ENCODE measurements around the gene SERINC2. TPM values are rescaled to one million over a fixed set of nuclear protein-coding genes. Genes with fewer than 3 reads are reported as not detected.
"Not testable (repeated sequence)": the region's sequence is repeated elsewhere in the genome, so short reads cannot be mapped to it uniquely, and the experiment has no call there.

The SERINC2 gene
- total RNA-seq, 1 experiment from 2014 or later, result 18.9 TPM

DNA sequence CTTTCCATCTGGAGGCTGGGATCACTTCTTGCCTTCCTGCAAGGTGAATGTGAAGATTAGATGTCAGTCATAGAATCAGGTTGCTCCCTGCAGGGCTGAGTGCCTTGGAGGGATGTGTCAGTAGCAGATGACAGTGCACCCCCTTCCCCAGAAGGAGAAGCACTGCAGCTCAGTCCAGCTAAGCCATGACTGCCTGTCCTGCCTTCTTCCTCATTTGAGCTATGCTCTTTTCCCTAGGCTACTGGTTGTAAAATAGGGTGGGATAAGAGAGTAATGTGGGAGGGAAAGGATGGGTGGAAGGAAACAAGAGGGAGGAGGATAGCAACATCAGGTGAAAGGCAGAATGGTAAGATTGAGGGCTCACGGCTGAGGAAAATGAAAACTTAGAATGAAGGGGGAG, 29.0 kb upstream of the SERINC2 start:
- DNase-seq (ENCODE audit: low spot score), result no peak

DNA sequence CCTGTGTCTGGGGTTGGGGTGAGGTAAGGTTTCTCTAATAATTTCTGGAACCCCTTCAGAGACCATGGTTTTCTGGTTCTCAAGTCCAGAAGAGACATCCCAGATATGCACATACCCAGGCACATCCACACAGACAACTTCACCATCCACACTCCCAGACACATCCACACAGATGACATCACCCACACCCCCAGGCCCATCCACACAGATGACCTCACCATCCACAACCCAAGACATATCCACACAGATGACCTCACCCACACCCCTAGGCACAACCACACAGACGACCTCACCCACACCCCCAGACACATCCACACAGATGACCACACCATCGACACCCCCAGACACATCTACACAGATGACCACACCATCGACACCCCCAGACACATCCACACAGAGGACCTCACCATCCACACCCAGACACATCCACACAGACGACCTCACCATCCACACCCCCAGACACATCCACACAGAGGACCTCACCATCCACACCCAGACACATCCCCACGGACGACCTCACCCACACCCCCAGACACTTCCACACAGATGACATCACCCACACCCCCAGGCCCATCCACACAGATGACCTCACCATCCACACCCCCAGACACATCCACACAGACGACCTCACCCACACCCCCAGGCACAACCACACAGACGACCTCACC, 26.3 kb upstream of the SERINC2 start:
- DNase-seq (ENCODE audit: low spot score), result not testable (repeated sequence)

DNA sequence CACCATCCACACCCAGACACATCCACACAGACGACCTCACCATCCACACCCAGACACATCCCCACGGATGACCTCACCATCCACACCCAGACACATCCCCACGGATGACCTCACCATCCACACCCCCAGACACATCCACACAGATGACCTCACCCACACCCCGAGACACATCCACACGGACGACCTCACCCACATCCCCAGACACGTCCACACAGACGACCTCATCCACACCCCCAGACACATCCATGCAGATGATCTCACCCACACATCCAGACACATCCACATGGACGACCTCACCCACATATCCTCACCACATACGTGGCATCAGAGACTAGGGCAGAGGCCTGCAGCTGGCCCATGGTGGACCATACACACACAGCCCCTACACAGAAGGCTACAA, 25.4 kb upstream of the SERINC2 start:
- DNase-seq (ENCODE audit: low spot score), result no peak

DNA sequence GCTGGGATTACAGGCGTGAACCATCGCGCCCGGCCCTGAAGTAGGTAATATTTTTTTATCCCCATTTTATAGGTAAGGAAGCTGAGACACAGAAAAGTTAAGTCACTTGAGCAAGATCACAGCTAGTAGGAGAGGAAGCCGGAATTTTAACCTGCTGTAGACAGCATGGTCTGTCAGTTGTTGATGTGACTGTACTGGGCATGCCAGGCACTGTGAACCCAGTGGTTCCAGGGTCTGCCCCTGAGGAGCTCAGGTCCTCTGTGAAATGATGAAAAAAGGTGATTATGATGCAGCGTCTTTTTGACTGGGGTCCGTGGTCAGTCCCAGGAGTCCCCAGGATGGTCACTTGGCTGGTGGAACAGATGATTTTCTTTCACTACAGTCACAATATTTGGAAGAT, 23.4 kb upstream of the SERINC2 start:
- no peak for DNase-seq (ENCODE audit: low spot score)

DNA sequence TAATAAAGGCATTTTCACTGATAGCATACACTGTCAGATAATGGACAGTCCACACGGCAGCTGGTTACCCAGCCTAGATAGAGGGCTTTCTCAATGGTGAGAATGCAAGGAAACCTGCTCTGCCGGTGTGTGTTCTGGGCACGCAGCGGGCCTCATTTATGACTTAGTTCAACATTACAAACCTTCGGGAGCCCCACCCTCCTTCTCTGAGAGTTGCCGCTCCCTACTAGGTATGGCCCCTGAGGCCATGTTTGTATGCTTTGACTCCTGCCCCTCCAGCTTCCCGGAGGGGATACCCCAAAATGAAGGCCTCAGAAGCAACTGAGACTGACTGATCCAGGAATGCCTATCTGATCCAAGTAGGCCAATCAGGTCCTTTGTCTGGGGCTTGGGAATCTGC, 22.9 kb upstream of the SERINC2 start:
- DNase-seq (ENCODE audit: low spot score), result no peak

DNA sequence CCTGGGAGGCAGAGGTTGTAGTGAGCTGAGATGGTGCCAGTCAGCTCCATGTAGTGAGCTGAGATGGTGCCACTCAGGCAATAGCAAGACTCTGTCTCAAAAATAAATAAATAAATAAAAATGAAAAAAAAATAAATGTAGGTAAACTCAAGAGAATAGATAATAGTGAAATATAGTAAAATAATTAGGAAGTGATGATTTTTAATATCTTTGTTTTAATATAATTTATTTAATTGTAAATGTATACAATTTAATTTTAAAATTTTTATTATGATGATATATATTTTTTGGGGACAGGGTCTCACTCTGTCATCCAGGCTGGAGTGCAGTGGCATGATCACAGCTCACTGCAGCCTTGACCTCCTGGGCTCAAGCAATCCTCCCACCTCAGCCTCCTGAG, 19.6 kb upstream of the SERINC2 start:
- DNase-seq (ENCODE audit: low spot score), result no peak

DNA sequence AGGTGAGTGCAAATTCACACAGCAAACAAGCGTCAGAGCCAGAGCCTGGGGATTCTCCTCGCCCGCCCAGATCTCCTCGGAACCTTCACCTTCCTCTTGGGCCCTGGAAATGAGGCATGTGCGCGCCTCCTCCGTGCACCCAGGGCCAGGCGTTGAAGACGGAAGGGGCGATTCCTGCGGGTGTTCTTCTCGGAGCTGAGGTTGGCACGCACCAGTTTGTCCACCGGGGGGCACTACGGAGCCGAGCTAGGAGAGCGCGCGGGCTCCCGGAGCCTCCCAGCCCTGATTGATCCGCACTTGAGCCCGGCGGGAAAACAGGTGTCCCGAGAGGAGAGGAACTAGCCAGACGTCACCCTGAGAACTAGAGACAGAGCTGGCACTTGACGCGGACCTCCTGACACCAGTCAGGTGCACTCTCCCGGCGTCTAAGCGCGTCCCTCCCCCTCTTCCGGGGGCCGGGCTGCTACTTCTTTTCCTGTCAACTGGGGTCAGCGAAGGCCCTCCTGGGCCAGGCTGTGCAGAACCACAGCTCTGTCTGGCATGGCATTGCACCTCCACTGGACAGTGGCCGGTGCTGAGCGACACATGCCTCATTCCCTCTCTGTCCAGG, 18.3 kb upstream of the SERINC2 start:
- DNase-seq (ENCODE audit: low spot score), result peak; percentile 75

DNA sequence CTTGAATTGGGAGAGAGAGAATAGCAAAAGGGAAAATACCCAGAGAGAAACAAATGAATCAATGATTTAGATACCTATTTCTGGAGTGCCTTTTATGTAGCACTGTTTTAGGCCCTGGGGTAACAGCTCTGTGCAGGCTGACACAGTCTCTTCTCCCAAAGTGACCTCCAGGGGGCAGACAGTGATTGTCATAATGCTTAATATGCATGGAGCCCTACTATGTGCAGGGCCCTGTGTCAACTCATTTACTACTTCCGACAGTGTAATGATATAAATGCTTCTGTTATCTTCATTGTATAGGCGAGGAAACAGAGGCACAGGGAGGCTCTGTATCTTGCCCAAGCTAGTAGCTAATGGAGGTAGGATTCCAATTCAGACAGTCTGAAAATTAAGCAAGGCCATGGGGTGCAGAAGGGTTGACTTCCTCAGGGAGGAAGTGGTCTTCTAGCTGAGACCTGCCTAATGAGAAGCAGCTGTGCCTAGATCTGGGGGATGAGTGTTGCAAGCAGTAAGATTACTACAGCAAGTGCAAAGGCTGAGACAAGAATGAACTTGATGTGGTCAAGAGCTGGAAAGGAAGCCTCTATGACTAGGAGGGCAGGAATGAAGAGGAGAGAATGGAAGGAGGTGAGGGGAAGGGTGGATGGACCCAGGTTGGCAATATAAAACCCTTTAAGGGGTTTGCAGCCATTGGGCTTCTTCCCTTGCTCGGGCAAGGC, 16.2 kb upstream of the SERINC2 start:
- DNase-seq (ENCODE audit: low spot score), result peak; percentile 75

DNA sequence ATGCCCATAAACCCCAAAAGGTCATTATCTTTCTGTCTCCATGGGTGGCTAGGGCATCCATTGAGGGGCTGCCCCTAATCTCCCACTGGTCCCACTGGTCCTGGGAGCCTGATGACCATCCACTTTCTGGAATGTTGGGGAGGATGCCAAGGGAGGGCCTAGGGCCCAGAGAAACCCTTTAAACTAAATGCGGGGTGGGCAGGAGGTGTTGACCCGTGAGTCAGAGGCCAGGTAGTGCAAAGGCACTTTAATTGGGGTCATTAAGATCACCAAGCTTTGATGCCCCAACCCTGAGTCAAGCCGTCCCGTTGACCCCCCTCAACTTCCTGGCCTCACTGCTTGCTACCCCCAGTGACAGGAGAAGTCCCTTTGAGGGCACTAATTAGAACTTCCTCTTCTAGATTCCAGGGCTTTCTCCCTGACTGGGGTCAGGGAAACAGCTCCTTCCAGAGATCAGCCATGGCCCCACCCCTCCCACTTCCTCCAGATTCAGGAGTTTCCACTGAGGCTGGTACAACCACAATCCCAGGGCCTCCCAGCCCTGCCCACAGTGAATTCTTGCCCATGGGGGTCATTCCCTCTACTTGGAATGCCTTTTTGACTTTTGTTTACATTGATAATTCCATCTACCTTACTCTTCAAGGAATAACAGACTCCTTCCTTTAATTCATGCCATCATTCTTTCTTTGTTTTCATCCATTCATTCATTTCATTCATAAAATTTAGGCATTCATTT, 15.5 kb upstream of the SERINC2 start:
- DNase-seq (ENCODE audit: low spot score), result peak; percentile 71

DNA sequence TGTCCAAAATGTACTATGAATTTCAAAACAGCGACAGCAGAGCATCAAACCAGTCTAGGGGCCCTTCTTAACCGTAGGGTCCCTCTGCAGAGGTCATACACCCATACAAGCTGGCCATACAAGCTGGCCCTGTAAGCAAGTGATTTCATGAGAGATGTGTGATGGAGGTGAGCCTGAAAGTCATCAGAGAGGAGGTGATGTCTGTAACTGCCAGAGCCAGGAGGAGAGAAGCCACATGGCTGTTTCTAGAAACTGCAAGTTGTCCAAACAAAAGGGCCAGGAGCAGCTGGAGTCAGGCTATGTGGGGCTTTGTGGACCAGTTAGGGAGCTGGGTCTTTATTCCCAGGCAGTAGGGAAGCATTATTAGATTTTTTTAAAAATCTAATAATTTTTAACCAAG, 14.8 kb upstream of the SERINC2 start:
- DNase-seq (ENCODE audit: low spot score), result no peak

DNA sequence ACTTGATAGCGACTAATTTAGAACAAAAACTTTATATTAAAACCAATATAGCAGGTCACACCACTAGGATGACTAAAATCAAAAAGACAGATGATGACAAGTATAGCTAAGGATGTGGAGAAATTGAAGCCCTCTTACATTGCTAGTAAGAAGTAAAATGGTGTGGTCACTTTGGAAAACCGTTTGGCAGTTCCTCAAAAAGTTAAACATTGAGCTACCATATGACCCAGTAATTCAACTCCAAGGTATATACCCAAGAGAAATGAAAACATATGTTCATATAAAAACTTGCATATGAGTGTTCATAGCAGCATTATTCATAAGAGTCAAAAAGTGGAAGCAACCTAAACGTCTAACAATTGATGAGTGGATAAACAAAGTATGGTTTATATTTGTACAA, 13.0 kb upstream of the SERINC2 start:
- no peak for DNase-seq (ENCODE audit: low spot score)

DNA sequence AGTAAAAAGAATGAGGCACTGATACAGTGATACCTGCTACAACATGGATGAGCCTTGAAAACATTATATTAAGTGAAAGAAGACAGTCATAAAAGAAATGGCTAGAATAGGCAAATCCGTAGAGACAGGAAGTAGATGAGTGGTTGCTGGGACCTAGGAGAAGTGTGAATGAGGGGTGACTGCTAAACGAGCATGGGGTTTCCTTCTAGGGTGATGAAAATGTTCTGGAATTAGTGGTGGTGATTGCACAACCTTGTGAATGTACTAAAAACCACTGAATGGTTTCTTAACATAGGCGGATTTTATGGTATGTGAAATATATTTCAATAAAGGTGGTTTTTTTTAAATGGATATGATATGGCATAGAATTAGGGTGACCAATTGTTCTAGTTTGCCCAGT, 12.6 kb upstream of the SERINC2 start:
- no peak for DNase-seq (ENCODE audit: low spot score)

DNA sequence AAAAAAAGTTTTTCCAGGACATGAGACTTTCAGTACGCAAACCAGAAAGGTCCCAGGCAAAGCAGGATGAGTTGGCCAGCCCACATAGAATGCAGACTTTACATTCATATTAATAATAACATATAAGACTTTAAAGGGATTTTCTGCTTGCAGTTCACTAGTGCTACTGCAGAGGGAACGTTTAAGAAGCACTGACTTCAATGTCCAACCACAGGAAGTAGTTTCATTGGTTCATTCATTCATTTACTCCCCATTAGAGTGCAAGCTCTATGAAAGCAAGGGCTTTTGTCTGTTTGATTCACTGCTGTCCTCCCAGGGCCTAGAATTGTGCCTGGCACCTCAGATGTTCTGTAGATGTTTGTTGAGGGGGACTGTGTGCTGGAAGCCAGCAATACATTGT, 11.8 kb upstream of the SERINC2 start:
- no peak for DNase-seq (ENCODE audit: low spot score)

DNA sequence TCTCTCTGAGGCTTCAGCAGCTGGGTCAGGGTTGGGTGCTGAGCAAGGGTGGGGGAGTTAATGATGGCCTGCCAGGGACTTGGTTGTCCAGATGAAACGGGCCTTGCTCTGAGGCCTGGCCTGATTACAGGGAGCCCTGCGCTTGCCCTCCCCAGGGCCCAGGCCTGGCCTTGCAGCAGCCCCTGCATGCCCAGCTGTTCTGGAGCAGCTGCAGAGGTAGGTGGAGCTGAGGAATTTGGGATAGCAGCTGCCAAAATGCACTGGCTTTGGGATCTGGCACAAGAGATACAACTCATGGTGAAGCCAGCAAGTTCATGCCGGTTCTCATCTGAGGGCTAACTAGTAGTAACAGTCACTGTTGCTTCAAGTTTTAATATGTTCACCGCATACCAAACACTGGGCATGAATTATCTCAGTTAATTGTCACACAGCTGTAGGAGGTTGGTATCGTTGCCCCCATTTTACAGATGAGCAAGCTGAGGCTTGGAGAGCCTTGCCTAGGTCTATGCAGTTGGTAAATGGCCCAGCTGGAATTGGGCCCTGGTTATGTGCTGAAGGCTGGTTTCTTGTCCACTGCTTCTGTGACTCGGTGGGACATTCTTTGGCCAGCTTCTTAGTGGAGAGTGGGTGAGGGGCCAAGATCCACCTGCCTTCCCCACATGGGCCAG, 7.3 kb upstream of the SERINC2 start:
- no peak for DNase-seq (ENCODE audit: low spot score)

DNA sequence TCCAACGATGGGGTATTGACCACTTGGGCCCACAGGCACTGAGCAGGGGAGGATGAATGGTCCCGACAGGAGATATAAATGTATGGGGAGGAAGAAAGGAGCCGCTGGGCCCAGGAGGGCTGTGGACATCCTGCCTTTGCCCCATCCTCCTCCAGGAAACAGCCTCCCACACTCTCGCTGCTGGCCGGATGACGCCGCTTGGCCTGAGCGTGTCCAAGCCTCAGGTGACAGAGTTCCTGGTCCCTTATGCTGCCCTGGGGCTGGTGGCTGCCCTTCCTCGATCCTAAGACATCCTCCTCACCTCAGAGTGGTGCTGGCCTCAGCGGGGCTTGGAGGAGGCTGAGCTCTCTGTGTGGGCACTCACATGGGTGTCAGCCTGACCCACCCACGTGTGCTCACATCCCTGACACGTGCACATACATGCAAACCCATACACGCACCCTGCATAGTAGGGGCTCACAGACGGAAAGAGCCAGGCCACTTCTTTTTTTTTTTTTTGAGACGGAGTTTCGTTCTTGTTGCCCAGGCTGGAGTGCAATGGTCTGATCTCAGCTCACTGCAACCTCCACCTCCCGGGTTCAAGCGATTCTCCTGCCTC, 5.9 kb upstream of the SERINC2 start:
- DNase-seq (ENCODE audit: low spot score), result no peak

DNA sequence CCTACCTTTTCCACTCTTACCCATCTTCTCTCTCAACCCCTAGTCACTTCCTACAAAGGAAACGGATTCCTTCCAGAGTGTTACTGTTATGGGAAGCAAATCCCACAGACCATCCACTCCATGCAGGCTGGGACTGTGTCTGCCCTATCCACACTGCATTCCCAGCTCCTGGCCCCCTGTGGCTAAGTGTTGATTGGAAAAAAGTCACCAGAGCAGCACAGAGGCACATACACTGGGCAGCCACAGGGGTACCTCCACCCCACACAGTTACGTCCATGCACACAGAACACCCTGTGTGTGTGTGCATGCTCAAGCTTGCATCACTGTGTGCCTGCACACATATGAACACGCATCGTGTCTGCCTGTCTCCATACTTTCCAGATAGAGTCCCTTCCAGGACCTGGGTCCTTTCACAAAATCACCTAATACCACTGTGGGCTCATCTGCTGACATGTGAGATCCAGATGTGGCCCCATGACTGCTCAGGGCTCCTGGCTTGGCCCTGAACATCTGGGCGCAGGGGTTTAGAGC, 4.2 kb upstream of the SERINC2 start:
- no peak for DNase-seq (ENCODE audit: low spot score)

DNA sequence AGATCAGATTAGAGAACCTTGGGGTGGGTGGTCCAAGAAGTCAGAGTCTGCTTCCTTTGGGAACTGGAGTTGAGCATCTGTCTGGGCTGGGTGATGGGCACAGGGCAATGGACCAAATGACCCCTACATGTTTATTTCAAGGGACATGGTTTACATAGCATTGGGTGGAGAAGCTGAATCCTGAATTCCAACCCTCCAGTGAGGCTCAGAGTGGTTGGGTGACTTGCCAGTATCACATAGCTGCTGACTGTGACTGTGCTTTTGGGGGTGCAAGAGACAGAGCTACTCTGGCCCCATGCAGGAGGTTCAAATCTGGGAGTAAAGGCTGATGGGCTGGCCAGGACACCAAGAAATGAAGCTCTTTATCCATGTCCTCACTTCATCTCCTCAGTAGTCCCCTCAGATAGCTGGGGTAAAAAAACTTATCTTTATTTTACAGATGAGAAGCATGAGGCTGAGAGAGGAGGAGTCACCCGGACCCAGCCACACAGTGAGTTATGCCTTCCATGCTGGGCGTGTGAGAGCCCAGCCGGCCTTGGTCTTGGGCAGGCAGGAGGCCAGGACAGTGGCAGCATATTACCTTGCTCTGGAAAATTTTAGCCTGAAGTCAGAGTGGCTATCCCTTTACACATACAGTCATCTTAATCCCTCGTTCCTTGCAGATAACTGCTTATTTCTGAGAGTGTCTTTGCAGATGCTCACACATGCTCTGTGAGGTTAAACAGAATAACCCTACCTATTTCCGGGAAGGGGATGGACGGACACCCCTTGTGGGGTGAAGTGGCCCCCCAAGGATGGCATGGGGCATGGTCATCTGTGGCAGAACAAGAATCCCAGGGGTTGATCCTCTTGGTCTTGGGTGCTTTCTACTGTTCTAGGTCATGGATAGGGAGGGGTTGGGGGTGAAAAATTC, 2.8 kb upstream of the SERINC2 start:
- no peak for DNase-seq (ENCODE audit: low spot score)

DNA sequence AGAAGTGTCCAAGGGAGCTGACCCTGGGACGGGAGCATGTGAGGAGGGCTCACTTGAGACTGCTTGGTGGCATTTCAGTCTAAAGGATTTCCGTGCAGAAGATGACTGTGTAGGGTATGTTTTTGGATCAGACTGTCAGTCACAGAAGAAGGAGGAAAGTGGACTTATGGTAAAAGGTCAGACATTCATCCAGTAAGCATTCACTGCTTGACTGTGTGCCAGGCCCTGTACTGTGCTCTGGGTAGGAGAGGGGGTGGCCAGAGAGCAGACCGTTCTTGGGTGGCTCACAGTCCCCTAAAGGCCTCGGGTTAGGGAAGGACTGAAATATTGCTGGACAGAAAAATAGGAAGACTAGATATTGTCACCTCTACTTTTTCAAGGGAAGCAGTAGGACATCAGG, 2.1 kb upstream of the SERINC2 start:
- no peak for DNase-seq (ENCODE audit: low spot score)

DNA sequence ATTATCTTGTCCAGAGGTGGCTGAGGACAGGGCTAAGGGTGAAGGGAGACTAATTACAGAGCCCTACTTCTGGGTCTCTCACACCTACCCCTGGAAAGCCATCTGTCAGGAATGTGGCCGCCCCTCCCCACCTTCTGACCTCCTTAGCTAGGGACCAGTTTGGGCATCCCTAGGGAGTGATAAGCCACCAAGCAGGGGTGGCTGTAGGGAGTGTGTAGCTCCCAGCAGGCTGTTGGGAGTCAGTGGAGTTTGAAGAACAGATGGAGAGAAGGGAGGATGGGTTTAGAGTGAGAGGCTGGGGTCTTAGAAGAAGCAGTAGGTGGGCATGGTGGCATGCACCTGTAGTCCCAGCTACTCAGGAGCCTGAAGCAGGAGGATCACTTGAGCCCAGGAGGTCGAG, 808 bp upstream of the SERINC2 start:
- DNase-seq (ENCODE audit: low spot score), result no peak

DNA sequence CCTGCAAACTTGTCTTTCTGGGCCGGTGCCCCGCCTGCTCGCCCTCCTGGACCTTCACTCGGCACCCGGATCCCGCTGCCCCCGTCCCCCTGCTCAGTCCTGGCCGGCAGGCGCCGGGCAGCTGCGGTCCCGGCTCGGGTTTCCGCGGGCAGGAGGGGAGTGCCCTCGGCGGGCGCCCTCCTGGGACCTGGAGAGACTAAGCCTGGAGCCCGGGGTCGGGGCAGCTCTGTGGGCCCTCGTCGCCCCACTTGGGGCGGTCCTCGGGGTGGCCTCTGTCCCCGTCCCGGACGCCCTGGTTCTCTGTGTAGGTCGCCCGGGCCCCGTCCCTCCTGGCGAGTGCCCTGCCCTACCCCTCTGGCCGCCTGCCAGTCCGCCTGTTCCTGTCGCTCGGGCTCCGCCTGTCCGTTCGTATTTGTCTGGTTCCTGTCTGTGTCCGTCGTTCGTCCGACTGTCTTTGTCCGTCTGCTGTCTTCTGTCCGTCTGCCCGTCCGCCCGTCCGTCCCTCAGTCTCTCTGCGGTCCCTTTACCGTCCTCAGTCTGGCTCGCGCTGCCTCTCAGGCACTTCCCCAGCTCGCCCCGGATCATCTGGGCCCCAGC, 490 bp downstream of the SERINC2 start:
- peak; percentile 13 for DNase-seq (ENCODE audit: low spot score)
